GM18951 (cell line): ENCODE measurements around the gene GLIPR1L2.
"Not testable (repeated sequence)": the region's sequence is repeated elsewhere in the genome, so short reads cannot be mapped to it uniquely, and the experiment has no call there.

ENCODE experiments used
- POLR2A ChIP-seq: IDR thresholded peaks from 4 replicates; pipeline ENCODE4 v1.6.1; 2011; ENCODE audit warnings: mild to moderate bottlenecking; ENCODE audit not compliant: insufficient read length, insufficient read depth; ENCODE audit errors: extremely low read depth
- in situ Hi-C: fragments of 300-500 bp; cut with MboI; formaldehyde crosslinking; loops from one replicate; pipeline ENCODE4 v1.12.0; 2022; ENCODE audit warnings: low sequenced_read_pairs, mixed read lengths, inconsistent platforms; ENCODE audit not compliant: unreplicated experiment

The GLIPR1L2 gene

GRCh38 chr12:75443709-75444108 lies 52.8 kb downstream of the GLIPR1L2 start:
- TF ChIP-seq POLR2A, result no peak
- in situ Hi-C loops, result no loop called here

- no peak for TF ChIP-seq POLR2A
- in situ Hi-C loops, result no loop called here
Measured at GRCh38 chr12:75444429-75445136, 53.7 kb downstream of the GLIPR1L2 start.

DNA sequence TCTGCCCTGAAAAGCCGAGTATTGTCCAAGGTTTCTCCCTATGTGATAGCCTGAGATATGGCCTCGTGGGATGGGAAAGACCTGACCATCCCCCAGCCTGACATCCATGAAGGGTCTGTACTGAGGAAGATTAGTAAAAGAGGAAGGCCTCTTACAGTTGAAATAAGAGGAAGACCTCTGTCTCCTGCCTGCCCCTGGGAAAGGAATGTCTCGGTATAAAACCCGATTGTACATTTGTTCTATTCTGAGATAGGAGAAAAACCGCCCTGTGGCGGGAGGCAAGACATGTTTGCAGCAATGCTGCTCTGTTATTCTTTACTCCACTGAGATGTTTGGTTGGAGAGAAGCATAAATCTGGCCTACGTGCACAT lies 54.2 kb downstream of the GLIPR1L2 start:
- in situ Hi-C loops, result not testable (repeated sequence)

- no peak for TF ChIP-seq POLR2A
- in situ Hi-C loops, result no loop called here
Measured at GRCh38 chr12:75446857-75447256, 56.0 kb downstream of the GLIPR1L2 start.

- TF ChIP-seq POLR2A, result no peak
- in situ Hi-C loops, result no loop called here
Measured at GRCh38 chr12:75447691-75448393, 57.0 kb downstream of the GLIPR1L2 start.

DNA sequence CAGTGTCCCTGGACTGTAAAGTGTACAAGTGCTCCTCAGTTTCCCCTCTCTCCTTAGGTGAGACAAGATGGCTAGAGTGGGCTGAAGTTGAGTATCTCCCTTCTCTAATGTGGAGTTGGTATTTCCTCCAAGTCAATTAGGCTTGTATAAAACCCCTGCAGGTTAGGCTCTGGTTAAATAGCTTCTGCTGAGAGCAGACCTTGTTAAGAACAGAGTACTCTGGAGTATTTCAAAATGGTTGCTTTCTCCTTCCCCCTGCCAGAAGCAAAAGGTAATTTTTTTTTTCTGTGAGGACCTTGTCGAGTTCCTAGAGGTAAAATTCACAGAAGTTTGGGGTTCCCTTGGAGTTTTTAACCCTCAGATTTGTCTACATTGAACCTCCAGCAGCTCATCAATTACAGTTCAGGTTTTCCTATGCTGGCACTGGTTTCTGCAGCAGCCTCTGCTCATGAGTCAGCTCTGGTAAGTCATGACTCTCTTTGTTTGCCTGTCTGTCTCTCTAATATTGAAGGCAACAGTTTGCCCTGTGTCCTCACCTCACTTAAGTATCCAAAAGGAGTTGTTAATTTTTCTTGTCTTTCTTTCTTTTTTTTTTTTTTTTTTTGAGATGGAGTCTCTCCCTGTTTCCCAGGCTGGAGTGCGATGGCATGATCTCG lies 61.9 kb downstream of the GLIPR1L2 start:
- TF ChIP-seq POLR2A, result no peak
- in situ Hi-C loops, result no loop called here

GRCh38 chr12:75455839-75456238 lies 65.0 kb downstream of the GLIPR1L2 start:
- TF ChIP-seq POLR2A, result no peak
- in situ Hi-C loops, result no loop called here

DNA sequence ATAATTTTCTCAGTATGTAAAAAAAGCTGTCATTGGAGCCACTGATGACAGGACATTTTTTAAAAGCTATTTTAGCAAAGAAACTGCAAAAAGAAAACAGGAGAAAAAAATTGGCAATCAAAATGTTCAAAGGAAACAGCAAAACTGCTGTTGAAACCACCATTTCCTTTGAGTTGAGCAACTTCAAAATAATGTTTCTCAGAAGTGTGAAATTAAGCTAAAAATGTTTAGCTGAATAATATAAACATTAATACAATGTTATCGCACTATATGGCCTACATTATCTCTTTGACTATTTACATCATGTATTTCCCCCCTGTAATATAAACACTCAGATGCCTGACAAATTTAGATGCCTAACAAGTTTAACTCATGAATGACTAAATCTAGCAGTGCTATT lies 66.3 kb downstream of the GLIPR1L2 start:
- in situ Hi-C loops, result no loop called here

DNA sequence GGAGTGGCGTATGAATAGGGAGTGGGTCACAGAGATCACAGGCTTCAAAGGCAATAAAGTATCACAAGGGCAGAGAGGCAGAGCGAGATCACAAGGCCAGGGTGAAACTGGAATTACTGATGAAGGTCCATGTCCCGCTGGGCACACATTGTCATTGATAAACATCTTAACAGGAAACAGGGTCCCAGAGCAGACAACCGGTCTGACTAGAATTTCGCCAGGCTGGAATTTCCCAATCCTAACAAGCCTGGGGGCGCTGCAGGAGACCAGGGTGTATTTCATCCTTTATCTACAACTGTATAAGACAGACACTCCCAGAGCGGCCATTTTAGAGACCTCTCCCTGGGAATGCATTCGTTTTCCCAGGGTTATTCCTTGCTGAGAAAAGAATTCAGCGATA lies 67.0 kb downstream of the GLIPR1L2 start:
- in situ Hi-C loops, result not testable (repeated sequence)

More for the DNA sequence above, 66.3 kb downstream of the GLIPR1L2 start:
- no peak for TF ChIP-seq POLR2A

DNA sequence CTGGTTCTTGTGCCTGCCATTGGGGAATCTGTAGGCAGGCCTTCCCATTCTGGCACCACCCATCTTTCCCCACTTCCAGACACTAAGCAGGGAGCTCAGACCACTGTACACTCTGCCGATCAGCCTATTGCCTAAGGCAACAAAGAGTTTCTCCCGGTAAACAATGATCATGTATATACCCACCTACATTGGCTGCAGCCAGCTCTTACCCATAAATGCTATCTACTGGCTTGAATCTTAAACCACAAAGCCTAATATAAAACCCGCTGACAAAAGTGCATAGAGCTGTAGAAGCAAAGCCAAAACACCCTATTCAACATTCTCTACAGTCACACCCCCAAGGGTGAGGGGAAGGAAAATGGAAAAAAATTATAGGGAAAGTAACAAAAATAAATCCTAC lies 68.9 kb downstream of the GLIPR1L2 start:
- in situ Hi-C loops, result no loop called here
- TF ChIP-seq POLR2A, result no peak

DNA sequence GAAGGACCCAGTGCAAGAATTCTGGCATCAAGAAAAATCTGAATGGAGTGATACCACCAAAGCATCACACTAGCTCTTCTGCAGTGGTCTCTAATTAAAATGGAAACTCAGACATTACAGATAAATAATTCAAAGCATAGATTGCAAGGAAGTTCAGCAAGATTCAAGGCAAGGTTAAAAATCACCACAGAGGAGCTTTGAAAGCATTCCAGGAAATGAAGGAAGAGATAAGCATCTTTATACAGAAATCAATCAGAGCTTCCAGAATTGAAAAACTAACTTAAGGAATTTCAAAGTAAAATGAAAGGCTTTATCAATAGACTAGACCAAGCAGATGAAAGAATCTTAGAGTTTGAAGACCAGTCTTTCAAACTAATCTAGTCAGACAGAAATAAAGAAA lies 69.3 kb downstream of the GLIPR1L2 start:
- TF ChIP-seq POLR2A, result no peak
- in situ Hi-C loops, result no loop called here

DNA sequence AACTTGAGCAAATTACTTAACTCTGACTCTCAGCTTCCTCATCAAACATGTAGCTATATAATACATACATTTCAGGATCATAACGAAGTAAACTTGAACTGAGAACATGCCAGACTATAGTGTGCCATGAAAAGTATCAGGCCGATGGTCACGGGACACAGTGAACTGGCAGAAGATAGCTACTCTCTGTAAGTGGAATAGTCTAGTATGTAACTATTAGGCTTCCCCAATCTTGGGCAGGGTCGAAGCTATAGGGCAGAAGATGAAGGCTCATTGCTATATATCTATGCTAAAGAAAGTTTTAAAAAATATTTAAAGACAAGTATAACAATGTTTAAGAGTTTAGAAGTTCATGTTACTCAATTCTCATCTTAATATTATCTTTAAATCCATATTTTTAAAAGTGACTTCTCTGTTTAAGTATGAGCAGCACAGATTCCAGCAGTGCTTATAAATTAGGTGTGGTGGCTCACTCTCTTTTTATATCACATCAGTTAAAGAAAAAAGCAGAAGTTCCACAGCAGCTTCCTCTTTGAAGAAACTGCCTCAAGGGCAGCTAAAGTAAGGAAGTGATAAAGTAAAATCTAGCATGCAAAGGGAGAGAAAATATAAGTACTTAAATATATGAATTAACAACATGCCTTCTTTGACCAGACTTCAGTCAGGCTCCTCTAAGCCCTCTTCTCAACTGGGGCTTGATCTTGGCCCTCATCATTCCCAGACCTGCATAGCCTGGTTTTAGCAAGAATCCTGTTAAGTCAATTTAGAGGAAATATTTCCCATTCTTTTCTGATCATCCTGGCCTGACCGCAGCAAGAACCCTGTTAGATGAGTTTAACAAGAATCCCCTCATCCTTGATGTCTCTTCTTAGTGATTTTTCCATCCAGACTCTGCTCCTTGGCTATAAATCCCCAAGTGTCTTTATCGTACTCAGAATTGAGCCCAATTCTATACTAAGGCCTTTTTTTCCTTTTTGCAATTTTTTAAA lies 81.3 kb downstream of the GLIPR1L2 start:
- TF ChIP-seq POLR2A, result no peak
- in situ Hi-C loops, result no loop called here

DNA sequence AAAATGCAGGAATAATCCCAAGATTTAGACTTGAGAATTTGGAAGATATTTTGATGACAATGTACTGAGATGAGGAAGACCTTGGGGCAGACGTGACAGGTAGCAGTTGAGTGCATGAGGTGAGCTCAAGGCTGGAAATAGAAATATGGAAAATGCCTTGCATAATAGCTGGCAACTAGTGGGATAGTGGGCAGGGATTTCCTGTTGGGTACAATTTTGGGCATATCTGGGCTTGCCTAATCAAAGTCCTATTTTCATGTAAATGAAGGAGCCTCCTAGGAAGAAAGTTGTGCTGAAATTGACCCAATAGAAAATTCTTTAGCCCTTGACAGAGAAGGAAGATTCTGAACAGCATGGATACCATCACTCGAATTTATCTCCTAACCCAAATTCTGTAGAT lies 83.2 kb downstream of the GLIPR1L2 start:
- in situ Hi-C loops, result no loop called here
- no peak for TF ChIP-seq POLR2A
